GM23248 (cell line): Measurements from ENCODE around the gene SYPL2.

Experiments
- EZH2 ChIP-seq: fragments of 200-600 bp; sonication (generic); IDR thresholded peaks from 2 replicates; pipeline ENCODE4 v1.6.1; 2018; ENCODE audit warnings: antibody characterized with exemption, mild to moderate bottlenecking; ENCODE audit not compliant: insufficient read depth, poor library complexity, severe bottlenecking
- EZH2phosphoT487 ChIP-seq: fragments of 200-600 bp; sonication (generic); IDR thresholded peaks from 2 replicates; pipeline ENCODE4 v1.6.1; 2018; ENCODE audit warnings: antibody characterized with exemption, moderate library complexity, mild to moderate bottlenecking, low read depth; ENCODE audit not compliant: insufficient read depth

DNA sequence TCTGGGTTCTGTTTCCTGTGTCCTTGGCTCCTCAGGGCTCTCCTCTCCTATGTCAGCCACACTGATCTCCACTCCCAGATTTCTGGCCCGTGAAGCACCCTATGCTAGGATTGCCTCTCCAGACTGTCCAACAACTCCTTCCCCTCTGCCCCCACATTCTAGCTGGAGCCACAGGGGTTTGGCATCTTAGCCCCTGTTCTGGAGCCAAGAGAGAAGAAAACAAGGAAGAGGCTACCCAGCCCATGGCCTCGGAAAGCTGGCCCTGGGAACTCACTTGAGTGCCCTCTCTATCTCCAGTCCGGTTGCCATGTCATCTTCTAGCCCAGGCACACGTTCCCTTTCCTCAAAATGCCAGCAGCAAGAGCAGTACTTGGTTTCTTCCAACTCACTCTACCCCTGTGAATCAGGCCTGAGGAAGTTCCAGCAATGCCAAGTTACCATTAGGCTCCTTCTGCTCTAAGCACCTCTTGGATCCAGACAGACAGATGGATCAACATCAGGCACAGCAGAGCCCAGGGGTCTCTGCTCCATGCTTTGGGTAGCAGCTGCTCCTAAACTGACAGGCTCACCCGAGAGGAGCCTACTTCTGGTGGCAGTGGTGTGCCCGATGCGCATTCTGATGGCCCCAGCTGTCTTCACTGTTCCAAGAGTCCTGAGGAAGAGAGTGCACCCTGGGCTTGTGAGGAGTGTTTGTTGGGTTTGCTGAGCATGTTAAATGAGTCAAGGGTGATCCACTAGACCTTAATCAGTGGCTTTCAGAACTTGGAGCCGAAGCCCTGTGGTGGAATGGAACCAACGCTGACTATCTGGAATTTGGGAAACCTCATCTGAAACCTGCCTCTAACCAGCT lies 61.7 kb downstream of the SYPL2 start:
- TF ChIP-seq EZH2phosphoT487 (no peak), EZH2 (no peak)
